Femur (tissue), 1 donor: ENCODE data around the gene TCEAL9.
"Not testable (repeated sequence)": the region's sequence is repeated elsewhere in the genome, so short reads cannot be mapped to it uniquely, and the experiment has no call there.

Source experiments
- DNase-seq: peaks from one replicate; pipeline ENCODE4 v3.0.0-alpha.2; 2017

Gene TCEAL9

GRCh38 chrX:103376118-103376978 lies 20.0 kb downstream of the TCEAL9 start, which contains the start of gene BEX3:
TSS of gene BEX3 (plus strand) at chrX:103376538. CDS start at chrX:103377522, 984 bp downstream.
- DNase-seq: peak; percentile 81

GRCh38 chrX:103376979-103377324 lies 20.6 kb downstream of the TCEAL9 start:
- peak; percentile 56 for DNase-seq

- no peak for DNase-seq
Measured at GRCh38 chrX:103378990-103379389, 22.7 kb downstream of the TCEAL9 start.

- no peak for DNase-seq
Measured at GRCh38 chrX:103382877-103383276, 26.6 kb downstream of the TCEAL9 start.

- DNase-seq: no peak
Measured at GRCh38 chrX:103384672-103385071, 28.4 kb downstream of the TCEAL9 start.

GRCh38 chrX:103385283-103385830 lies 29.1 kb downstream of the TCEAL9 start:
- DNase-seq: not testable (repeated sequence)

DNA sequence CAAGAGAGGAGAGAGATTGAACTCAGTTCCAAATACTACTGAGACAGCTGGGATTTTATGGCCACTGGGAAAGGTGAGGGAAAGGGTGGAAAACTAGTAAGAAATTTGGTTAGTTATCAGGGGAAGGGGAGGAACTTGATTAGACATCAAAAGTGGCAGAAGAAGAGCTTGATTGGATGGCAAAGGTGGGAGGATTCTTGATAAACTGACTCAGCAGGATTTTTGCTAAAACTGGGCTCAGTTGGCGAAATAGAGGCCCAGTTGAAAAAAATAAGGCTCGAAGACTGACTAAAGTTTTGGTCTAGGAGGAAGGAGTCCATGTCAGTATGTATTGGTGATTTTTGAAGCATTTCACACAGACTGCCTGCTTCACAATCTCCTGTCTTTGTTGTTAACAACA lies 30.0 kb downstream of the TCEAL9 start:
- DNase-seq: no peak

DNA sequence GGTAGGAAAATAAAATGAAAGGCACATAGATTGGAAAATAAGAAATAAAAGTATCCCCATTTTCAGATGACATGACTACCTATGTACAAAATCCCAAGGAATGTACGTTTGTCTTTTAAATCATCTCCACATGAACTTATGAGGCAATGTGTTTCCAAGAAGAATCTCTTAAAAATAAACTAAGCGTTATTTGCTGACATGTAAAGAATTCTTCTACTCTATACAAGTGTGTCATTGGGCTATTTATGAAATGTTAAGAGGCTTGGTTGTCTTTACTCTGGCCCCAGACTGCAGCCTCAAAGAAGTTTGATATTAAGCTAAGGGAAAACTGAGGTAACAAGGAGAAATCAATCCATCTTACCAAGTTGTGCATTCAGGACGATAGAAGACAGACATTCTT lies 37.2 kb downstream of the TCEAL9 start:
- DNase-seq: no peak

- no peak for DNase-seq
Measured at GRCh38 chrX:103396186-103396585, 39.9 kb downstream of the TCEAL9 start.

DNA sequence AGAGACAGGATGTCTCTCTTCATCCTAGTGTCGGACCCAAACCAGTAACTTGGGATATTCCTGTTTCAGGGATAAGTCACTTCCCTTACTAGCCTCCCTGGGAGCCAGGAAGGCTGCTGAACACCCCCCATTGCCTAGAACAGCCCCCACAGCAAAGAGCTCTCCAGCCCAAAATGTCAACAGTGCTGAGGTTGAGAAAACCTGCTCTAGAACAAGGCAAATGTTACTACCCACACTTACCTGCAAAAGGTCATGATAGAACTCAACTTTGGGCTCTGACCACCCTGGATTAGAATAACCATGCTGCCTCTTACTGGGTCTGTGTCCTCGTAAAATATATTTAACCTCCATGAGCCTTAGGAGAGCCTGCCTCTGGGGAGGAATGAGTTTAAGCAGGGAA lies 40.4 kb downstream of the TCEAL9 start:
- no peak for DNase-seq

DNA sequence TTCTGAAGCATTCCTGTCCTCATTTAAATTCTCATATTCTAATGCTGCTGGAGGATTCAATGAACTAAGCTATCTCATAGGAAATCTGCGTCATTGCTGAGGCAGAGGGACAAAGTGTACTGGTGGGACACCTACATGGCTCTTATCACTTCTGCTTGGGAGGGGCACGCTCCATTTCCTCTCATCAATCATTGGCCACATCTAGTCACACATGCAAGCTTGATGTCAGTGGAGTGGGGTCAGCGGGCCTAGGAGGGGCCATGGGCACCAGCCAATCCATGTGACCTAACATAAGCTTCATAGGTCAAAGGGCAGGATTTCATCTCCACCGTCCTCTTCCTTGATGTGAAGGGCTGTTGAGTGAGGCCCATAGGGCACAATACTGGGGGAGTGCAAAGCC lies 41.4 kb downstream of the TCEAL9 start:
- no peak for DNase-seq

DNA sequence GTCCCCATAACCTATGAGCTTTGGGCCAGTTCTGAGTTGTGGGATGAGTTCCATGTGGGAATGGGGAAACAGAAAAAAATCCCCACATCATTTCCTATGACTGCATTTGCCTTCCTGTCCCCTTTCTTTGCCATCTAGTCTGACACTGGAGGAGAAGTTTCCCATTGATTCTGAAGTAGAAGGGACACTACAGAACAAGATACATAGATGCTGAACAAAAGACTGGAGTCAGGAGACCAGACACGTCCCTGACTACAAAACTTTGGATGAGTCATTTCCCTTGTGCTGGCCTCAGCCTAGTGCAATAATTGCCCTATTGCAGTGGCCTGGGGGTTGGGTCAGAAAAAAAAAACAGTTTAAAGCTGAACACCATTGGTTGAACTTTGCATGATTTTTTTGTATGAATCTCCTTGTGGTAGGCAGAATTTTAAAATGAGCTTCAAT lies 42.1 kb downstream of the TCEAL9 start:
- no peak for DNase-seq

DNA sequence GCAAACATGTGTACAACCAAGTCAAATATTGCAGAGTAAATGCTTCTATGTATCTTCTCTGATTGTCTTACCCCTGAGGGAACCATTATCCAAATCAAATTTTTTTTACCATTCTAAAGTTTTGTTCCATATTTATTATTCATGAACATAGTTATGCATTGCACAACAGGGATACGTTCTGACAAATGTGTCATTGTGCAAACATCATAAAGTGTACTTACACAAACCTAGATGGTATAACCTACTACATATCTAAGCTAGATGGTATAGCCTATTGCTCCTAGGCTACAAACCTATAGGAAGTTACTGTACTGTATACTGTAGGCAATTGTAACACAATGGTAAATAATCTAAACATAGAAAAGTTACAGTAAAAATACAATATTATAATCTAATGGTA lies 43.4 kb downstream of the TCEAL9 start:
- no peak for DNase-seq

GRCh38 chrX:103400931-103401330 lies 44.6 kb downstream of the TCEAL9 start:
- no peak for DNase-seq

DNA sequence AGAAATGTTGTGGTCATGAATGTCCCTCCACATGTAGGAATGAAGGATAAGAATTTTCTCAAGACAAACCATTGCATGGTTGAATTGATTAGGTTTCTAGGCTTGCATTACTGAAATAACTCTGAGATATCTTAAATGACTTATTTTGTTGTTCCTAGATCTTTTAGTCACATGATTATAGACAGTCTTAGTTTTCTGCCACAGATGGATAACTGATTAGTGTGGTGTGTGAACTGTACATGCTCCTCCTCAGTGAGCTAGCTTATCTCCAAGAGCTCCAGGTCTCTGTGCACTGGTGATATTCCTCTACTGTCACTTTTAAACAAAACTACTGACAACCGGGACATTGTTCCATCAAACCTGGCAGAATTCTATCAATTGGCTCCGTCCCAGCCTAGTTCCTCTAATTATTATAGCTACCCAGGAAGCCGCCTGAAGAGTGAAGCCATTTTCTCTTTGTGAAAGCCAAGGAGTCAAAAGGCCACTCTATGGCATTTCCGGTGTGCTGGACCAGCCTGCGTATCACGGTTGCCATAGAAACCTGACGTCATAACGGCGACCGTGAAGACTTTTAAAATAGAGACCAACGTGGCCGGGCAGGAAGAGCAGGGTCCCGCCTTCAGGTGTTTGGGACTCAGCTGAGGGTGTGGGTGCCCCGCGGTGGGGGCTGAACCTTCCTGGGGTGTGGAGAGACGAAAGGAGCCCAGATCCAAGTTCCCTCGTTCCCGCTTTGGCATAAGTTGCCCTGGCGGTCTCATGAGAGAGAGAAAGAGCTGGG lies 48.1 kb downstream of the TCEAL9 start:
- DNase-seq: peak; percentile 67

GRCh38 chrX:103405009-103405333 lies 48.7 kb downstream of the TCEAL9 start:
- no peak for DNase-seq

- no peak for DNase-seq
Measured at GRCh38 chrX:103406256-103406655, 50.0 kb downstream of the TCEAL9 start.

- no peak for DNase-seq
Measured at GRCh38 chrX:103407776-103408175, 51.5 kb downstream of the TCEAL9 start.
